Stimulated activated CD4-positive, alpha-beta T cell treated with anti-CD3 and anti-CD28 coated beads, Interleukin-4, amount 100 ng/mL, for 1 hour (primary cell): Measurements from ENCODE around the gene GPD2.

Experiments
- DNase-seq: peaks from one replicate; pipeline ENCODE4 v3.0.0-alpha.2; 2020

The GPD2 gene

DNA sequence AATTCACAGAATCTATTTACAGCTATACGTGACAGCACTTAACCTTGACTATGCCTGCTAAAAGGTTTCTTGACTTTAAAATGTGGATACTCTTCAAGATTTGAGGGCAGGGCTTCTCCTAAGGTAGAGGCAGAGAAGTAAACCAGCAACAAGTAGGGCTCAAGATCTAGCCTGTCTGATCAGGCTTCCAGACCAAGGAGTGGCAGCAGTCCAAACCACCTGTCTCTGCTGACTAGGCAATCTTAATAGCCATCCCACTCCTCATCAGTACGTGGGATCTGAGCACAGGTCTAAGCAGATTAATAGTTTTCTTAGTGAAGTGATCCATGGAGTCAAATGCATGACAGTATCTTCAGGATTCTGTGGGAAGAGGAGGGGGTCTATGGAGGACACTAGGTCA, 100.4 kb downstream of the GPD2 start:
- no peak for DNase-seq

DNA sequence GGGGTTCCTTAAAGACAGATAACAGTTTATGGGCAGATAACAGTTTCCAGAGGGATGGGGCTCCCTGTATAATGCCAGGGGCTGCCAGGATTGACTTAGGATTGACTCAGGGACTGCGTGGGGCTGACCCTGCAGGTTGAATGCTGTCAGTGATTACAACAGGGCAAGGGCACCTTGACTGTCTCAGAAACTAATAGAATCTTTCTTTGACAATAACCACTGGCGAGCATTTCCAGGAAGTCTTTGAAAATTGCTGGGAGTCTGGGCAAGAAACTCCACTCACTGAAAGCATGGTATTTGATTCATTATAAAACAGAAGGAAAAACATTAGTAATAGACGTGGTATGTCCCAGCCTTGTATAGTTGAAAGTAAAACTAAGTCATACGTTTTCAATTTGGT, 101.0 kb downstream of the GPD2 start:
- DNase-seq: no peak

DNA sequence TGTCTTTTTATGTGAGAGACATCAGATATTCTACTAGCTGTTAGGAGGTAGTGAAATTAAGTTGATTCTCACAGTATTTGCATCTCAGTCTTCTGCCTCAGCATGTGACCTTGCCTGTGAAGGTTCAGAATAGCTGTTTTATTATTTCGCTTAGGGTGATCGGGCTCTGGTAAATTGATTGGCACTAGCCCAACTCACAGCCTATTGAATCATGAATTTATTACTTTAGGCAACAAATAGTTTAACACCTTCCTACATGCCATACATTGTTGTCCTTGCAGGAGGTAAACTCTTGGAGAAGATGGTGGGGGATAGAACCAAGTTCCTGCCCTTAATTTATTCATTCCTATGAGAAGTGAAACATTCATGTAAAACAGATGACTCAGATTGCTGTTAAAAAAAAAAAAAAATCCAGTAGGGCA, 101.9 kb downstream of the GPD2 start:
- no peak for DNase-seq

DNA sequence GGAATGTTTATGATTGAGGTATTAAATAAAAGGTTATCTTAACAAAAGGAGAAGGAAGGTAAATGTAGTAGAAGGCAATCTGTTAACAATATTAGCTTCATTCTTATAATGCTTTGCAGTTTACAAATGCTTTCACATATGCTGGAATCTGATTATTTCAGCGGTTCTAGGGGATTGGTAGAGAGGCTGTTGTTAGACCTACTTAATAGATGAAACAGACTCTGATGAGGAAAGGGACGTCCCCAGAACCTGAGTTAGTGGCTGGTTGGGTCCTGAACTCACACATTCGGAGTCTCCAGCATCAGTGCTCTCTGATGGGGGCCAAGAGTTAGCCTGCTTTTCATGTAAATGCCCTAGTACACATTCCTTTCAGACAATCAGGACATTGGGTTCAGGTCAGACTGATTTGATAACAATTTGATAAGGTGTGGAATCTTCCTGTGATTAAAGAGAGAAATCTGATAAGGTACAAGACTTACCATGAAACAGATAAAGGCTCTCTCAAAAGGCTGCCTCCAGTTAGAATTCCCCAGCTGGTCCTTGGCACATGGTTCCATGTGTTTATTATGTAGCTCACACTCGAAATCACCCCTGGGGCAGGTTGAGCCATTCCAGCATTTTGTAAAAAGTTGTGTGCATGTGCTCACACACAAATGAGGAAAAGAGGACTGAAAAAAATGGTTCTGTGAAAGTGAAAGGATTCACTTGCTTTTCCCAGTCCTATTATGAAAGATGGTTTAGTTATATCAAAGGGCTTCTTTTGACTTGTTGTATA, 103.1 kb downstream of the GPD2 start:
- no peak for DNase-seq

DNA sequence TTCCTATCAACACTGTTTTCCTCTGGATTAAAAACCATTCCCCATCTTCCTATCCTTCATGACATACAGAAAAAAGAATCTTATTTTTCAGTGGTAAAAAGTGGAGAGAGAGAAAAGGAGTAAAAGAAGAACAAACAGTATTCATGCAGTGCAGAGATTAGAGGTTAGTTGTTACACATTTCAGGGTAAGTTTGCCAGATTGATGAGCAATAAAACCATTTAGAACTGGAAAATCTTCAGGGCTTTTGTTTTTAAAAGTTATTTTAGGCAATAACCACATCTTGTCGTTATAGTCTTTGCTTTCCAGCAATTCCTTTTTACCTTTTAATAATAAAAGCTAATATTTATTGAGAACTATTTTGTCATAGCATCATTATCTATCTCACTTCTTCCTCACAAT, 104.5 kb downstream of the GPD2 start:
- DNase-seq: no peak

DNA sequence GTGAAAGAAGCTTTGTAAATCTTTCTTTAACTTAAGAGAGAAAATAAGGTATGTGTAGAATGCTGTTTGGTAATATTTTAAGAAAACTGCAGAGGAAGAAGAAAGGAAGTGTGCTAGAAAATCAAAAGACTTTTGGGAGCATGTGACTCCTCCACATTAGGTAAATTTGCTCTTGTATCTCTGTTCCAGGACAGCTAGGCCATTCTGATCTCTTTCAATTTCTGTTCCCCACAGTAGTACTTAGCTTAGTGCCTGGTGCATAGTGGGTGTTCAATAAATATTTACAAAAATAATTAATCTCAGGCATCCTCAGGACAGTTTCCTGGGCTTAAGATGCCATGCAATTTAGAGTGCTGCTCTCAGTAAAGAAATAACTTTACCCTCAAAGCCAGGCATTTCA, 105.0 kb downstream of the GPD2 start:
- no peak for DNase-seq

DNA sequence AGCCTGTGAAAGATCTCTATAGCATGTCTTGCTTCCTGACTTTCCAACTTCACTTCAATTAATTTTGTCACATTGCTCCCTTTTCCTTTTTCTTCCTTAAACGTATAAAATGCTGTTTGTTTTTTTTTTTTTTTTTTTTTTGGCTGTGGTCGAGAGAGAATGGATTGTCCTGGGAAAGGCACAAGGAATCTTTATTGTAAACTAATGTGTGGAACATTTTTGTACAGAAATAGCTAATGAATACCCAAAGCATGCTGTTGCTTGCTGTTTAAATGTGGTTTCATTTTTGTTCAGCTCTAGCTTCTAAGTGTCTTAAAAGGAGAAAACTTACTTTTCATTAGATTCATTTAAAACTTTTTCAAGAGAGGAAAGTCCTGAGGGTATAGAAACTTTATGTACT, 105.5 kb downstream of the GPD2 start:
- DNase-seq: no peak

DNA sequence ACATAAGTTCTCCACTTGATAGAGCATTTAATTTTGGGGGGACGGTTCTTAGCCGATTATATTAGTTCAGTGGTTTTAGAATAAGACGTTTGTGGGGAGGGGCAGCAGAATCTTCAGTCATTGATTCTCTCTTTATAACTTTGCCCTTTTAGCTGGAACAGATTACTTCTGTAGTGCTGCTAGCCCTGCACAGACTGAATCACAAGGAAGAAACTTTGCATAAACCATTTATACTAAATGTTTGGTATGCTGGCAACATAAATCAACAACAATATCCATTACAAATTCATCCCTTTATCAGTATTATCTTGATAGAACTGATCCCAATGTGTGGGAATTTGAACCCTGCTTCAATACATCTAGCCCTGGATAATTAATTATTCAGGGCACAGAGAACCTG, 112.2 kb downstream of the GPD2 start:
- DNase-seq: no peak

DNA sequence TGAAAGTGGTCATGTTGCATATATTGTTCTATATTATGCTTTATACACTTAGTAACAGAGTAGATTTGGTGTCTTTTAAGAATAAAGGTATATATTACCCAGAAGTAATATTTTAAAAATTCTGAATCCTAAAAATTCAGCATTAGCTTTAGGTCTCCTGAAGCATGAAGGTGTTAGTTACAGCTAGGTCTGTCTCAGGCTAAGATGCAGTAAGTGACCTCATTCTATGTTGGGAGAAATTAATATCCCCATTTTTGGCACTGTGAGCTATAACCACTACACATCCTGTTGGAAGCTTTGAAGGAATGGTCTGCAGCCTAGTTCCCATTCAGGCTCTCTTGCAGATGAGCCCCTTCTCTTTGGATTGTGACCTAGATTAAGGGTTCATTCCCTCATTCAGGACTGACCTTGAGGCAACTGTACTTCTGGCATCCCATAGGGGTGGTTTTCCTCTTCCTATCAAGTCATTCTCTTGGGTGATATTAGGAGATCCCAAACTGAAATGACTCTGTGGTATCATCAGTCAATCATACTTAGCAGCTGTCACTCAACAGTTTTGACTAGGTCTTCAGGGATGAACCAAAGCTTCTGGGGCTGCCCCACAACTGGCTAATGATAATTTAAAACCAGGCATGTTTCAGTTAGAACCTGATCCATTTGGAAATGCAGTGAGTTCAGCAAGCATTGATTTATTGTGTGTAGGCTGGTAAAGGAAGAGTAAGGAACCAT, 117.7 kb downstream of the GPD2 start:
- DNase-seq: no peak

DNA sequence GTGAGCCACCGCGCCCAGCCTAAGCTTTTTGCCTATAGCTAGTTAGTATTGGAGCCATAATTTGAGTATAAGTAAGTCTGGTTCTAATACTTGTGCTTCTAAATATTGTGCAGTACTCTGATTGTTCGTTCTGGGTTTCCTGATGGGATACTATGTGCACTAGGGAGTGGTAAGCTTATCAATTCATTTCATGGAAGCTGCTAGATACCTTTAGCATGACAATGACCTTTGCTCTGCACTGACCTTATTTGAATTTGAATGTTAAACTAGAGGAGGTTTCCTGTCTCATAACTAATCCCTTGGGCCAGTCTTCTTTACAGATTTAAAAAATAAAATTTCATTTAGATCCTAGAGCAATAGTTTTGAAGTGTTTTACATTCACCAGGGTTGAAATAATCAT, 125.1 kb downstream of the GPD2 start:
- no peak for DNase-seq

DNA sequence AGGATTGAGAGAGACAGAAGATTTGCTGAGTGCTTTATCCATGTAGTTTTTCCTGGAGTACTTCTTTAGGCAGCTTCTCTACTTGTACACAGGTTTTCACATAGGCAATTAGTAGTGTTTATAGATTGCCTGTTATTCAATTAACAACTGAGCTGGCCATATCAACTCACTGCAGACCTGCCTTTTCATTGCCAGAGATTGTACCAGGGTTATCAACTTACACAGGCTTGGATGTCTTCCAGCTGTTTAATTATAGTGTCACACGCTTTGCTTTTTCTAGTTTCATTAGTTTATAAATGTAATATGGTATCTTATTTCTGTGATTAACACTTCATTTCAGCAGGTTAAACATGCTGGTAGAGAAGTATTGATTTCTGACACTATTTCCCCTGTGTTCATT, 125.9 kb downstream of the GPD2 start:
- no peak for DNase-seq

DNA sequence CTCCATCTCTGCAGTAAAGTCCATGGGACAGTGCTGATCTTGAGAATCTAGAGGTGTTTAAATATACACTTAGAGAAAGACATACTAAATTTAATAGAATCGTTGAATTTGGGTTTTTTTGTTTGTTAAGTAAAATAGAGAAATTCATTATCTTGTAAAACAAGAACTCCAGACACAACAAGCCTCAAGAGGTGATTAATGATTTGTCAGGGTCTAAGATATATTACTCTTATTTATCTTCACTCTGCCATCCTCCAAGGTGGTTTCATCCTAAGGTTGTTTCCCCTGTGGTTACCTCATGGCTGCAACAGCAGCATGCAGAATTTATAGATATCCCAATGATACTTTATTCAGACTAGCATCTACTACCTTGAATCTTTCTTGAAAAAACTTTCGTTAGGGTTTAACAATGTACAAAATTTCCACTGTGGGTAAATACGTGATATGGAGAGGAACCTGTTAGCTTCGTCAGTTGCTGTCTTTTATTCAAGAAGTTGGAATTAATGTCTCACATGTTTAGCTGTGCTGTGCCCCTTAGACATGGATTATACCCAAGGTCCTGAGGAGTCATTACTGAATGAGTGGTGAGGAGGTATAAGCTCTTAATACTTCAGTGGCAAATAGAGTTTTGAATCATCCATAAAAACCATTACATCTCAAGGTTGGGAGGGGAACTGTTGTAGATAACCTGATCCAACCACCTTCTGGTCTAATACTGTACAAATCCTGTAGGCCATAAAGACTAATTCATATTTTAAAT, 128.0 kb downstream of the GPD2 start:
- no peak for DNase-seq

DNA sequence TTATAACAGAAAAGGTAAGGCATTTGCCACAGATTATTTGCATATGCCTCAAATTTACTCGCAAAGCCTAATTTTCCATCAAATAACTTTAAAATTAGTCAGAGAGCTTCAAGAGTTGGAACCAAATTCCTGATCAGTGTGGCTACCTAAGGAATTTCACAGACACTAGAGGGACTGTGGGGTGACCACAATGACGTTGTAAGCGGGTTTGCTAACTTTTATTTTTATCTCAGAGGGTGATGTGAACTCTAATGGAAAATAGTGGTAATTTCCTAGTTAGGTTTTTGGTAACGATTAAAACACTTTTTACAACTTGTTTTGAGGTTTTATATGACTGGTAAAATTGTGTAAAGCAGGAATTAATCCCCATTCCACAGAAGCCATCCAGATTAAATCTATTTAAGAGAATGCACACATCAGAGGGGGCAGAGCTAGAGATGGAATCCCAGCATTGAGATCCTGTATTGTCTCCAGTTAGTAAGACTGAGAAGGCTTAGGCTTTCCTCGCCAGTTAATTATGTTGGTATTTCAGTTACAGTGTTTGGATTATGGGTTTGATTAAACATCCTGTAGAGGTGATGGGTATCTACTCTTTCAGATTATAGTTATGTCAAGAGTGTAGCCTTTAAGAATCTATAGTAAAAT, 129.0 kb downstream of the GPD2 start:
- DNase-seq: no peak

DNA sequence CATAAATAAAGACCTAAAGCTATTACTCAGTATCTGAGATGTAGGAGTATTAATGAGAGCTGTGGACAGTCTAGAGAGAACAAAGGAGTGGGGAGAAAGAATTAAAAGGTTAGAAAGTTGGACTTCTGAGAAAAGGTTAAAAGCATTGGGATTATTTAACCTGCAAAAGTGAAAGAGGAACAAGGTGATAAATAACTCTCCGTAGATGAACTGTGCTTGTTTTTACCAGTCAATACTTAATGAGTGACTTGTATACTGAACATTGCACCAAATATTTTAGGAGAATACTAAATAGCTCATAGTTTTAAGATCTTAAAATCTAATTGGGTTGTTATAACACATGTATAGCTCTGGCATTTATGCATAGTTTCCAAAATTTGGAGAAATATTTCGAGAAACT, 137.5 kb downstream of the GPD2 start:
- no peak for DNase-seq

DNA sequence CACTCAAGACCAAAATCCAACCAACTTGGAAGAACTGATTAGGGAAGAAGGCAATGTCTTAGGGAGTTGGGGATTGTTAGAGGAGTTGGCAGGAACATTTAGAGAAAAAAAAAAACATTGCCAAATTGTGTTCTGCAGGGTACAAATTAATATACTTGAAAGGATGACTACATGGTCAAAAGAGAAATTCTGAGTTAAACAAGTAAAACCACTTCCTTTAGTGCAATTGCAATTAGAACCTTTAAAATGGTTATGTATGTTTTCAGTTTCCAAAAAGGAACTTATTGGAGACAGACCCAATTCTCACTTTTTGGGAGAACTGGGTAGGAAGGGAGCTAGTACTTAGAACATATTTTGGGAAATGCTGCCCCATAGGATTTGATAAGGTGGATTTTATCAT, 137.9 kb downstream of the GPD2 start:
- no peak for DNase-seq

DNA sequence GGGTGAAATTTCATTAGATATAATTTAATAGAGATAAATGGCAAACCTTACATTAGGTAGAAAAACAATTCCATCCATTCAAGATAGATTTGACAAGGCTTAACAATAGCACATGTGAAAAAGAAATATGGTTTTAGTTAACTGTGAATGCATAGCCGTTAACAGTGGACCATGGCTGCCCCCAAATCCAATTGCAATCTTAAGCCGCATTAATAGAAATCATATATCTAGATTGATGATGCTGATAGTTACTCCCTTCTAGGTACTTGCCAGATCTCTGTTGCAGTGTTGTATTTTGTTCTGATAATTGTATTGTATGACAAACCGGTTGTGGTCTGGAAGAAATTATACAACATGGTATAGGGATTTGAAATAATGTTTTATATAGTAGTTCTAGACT, 139.8 kb downstream of the GPD2 start:
- DNase-seq: no peak

DNA sequence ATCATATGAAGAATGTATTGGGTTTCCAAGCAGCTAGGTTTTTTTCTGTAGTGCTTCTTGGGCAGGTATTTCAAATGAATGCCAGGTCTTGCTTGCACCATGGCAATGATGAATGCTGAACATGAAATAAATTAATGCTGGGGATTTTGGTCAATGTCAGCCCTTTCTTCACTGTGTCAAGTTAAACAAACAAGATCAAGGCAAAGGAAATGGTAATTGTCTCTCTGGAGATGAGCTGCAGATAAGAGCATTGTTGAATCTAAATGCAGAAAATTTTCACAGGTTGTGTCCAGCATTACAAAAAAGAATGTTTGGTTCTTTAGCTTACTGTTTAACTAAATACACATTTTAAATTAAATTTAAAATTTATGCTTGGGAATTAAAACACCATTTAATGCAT, 144.3 kb downstream of the GPD2 start:
- DNase-seq: no peak

DNA sequence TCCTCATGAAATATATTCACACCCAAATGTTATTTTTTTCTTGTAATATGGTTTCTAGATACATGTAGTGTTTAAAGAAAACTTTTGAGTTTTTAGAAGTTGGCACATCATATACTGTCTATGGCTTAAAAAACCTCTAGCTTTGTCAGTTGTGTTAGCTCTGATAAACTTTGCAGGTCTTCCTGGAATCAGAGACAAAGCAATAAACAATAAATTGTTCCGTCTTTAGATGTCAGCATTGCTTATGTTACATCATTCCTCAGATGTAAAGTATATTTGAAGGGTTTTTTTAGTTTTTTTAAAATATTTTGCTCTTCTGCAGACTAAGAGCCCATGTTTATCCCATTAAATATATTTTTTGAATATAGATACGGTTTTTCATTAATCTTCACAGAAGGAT, 145.1 kb downstream of the GPD2 start:
- DNase-seq: no peak

DNA sequence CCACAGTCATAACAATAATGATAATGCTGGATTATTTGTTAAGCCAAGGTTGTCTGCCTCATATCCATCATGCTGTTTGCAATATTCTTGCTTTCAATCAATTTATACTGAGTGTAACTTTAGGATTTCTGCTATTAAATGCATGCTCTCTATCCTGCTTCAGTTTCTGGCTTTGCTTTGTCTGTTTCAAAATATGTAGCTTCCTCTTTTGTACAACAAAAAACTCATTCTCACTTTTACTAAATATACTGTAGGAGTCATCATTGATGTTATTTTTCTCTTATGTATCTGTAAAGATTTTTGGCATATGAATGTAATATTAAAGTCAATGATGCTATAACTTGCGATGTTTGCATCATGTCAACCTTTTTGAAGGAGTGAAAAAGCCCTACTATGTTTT, 149.3 kb downstream of the GPD2 start:
- no peak for DNase-seq

DNA sequence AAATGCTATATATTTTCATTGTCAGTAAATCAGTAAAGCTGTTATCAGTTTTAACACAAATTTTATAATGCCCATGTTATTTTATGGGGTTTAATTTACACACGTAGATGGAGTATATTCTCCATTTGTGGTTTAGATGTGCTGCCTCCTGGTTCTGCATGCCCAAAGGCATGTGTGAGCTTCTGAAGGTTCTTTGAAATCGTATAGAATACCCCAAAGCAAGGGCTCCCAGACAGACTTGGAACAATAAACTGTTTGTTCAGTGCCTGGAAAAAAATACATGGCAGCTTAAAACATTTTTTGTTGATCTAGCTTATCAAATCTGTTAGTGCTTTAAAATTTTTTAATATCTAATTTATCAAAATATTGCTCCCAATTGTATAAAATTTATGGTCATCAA, 150.4 kb downstream of the GPD2 start:
- DNase-seq: no peak

DNA sequence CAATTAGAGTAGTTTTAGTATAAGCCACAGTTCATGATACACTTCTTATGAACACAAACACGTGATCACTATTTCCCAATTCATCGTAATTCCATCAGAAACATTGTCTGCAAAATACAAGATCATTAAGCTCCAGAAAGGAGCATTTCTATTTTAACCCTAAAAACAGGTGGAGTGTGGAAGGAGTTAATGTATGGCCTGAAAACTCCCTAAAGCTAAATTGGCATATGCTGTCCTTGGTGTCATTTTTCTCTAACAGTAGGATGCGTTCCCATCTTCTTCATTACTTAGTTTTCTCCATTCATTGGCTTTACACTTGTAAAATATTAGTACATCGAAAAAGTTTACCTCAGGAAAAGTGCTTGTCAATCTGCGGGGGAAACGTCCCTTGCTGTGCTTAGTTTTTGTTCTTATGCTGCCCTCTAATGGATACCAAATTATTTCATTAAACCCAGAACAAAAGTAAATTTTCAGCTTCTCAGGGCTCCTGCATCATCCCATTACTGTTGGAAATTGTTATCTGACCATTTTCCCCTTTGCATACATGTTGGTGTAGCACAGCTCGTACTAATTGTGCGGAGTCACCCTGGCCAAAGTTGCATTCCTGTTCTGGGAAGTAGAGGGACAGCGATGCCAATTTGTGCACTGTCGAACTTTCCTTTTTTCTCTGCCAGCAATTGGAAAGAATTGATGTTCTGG, 153.4 kb downstream of the GPD2 start:
- peak; percentile 2 for DNase-seq

DNA sequence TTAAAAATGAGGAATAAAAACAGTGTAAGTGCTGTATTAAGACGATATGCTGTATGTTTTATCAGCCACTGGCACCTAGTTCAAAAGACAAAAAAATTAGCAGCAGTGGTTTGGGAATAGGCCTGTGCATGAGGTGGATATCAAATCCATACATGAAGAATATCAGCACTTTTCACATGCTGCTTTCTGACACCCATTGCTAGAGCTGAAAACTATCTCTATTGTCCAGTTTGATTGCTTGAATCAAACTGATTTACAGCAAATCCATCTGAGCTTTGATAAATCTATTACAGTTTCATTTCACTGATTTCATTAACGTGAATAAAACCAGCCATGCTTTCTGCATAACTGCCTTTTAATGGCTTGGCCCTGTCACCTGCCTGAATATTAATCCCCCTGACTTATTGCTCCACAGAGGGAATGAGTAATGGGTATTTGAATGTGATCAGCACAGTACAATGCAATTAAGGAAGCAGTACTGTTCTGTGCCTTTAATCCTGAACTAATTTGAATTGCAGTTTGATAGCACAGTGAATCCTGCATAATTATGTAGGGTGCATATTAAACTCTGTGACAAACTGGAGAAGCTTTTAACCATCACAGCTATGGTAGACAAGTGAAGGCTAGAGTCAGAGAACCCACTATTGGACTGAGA, 154.0 kb downstream of the GPD2 start:
- no peak for DNase-seq
